Esophagus muscularis mucosa (tissue), 4 donors: ENCODE data around the gene RPS3.
"Not testable (repeated sequence)": the region's sequence is repeated elsewhere in the genome, so short reads cannot be mapped to it uniquely, and the experiment has no call there.

Experiments
- EP300 ChIP-seq: sonication (generic); formaldehyde crosslinking; IDR thresholded peaks from one replicate; pipeline ENCODE4 v1.6.1; 2017; ENCODE audit warnings: antibody characterized with exemption
- POLR2A ChIP-seq: fragments of 450-650 bp; IDR thresholded peaks from one replicate; pipeline ENCODE4 v1.6.1; 2017; ENCODE audit warnings: antibody characterized with exemption, moderate library complexity, mild to moderate bottlenecking, low read depth
- POLR2AphosphoS5 ChIP-seq, 2 donors: sonication (generic); formaldehyde crosslinking; IDR thresholded peaks; one replicate each; pipeline ENCODE4 v1.6.1; 2017; ENCODE audit warnings: antibody characterized with exemption in 2 of 2
- TF ChIP-seq, protein P1 (sequence below), 3 experiments: fragments of 200-600 bp in 2 of 3; fragments of 450-650 bp in 1 of 3; sonication (generic) in 2 of 3; IDR thresholded peaks; one replicate each; pipeline ENCODE4 v1.5.1; 2017 to 2019; ENCODE audit warnings: antibody characterized with exemption in 3 of 3, mild to moderate bottlenecking in 2 of 3, moderate library complexity in 1 of 3

DNA sequence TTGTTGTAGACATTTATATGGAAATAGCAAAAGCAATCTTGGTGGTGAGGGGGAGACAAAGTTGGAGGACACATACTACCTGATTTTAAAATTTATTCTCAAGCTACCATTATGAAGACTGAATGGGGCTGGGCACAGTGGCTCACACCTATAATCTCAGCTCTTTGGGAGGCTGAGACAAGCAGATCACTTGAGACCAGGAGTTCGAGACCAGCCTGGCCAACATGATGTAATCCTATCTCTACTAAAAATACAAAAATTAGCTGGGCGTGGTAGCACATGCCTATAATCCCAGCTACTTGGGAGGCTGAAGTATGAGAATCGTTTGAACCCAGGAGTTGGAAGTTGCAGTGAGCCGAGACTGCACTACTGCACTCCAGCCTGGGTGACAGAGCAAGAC is 37.0 kb upstream of the RPS3 start:
- TF ChIP-seq POLR2A; EP300; POLR2AphosphoS5 (IDR thresholded peaks at IDR 0.05): not testable (repeated sequence)
- TF ChIP-seq, protein P1, sequence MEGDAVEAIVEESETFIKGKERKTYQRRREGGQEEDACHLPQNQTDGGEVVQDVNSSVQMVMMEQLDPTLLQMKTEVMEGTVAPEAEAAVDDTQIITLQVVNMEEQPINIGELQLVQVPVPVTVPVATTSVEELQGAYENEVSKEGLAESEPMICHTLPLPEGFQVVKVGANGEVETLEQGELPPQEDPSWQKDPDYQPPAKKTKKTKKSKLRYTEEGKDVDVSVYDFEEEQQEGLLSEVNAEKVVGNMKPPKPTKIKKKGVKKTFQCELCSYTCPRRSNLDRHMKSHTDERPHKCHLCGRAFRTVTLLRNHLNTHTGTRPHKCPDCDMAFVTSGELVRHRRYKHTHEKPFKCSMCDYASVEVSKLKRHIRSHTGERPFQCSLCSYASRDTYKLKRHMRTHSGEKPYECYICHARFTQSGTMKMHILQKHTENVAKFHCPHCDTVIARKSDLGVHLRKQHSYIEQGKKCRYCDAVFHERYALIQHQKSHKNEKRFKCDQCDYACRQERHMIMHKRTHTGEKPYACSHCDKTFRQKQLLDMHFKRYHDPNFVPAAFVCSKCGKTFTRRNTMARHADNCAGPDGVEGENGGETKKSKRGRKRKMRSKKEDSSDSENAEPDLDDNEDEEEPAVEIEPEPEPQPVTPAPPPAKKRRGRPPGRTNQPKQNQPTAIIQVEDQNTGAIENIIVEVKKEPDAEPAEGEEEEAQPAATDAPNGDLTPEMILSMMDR (IDR thresholded peaks at IDR 0.05) = not testable (repeated sequence)
